ENCODE measurements around the gene BORCS5.

DNA sequence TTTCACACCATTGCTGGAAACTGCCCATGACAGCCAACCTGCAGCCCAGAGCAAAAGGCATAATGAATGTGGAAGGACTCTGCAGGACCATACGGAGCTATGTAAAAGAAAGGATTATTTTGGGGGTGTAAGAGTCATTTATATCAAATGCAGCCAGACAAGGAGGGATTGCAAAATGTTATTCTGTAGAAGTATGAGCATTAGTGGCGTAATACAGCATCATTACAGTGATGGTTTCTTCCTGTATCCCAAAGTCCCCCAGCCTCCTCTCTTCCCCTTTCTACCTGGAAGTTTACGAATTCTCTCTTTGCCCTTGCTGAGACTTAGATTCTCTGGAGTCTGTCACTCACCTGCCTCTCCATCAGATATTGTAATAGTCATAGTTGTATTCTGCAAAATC is 89.9 kb downstream of the BORCS5 start:
- TF ChIP-seq, protein P1, sequence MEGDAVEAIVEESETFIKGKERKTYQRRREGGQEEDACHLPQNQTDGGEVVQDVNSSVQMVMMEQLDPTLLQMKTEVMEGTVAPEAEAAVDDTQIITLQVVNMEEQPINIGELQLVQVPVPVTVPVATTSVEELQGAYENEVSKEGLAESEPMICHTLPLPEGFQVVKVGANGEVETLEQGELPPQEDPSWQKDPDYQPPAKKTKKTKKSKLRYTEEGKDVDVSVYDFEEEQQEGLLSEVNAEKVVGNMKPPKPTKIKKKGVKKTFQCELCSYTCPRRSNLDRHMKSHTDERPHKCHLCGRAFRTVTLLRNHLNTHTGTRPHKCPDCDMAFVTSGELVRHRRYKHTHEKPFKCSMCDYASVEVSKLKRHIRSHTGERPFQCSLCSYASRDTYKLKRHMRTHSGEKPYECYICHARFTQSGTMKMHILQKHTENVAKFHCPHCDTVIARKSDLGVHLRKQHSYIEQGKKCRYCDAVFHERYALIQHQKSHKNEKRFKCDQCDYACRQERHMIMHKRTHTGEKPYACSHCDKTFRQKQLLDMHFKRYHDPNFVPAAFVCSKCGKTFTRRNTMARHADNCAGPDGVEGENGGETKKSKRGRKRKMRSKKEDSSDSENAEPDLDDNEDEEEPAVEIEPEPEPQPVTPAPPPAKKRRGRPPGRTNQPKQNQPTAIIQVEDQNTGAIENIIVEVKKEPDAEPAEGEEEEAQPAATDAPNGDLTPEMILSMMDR (IDR thresholded peaks at IDR 0.05), result no peak
- no peak for TF ChIP-seq POLR2A (IDR thresholded peaks at IDR 0.05)
- TF ChIP-seq POLR2AphosphoS5 (IDR thresholded peaks at IDR 0.05), result no peak
